Right atrium auricular region (tissue), 2 donors: Measurements from ENCODE around the gene PLCL1. TPM values are rescaled to one million over a fixed set of nuclear protein-coding genes. Genes with fewer than 3 reads are reported as not detected.
A peak's percentile ranks its signal among the peaks of the same experiment; 100 is the strongest.

Experiments
- DNase-seq: peaks from one replicate; pipeline ENCODE4 v3.0.0-alpha.2; 2019; ENCODE audit warnings: low spot score
- H3K27ac ChIP-seq, 2 donors: fragments of 200-600 bp; sonication (generic); 1 replicate in 1 of 2; 2 replicates in 1 of 2; pipeline ENCODE4 v1.5.1; 2016 to 2019
- H3K27me3 ChIP-seq, 2 donors: fragments of 200-600 bp; sonication (generic); one replicate each; pipeline versions ENCODE4 v1.5.1 to v1.6.0; 2017 to 2019
- H3K36me3 ChIP-seq: fragments of 200-600 bp; sonication (generic); one replicate; pipeline ENCODE4 v1.5.1; 2016
- H3K4me1 ChIP-seq, 2 donors: fragments of 200-600 bp; sonication (generic); one replicate each; pipeline versions ENCODE4 v1.5.1 to v1.6.0; 2017 to 2019
- H3K4me3 ChIP-seq, 2 donors: fragments of 200-600 bp; sonication (generic); 1 replicate in 1 of 2; 2 replicates in 1 of 2; pipeline ENCODE4 v1.5.1; 2017 to 2019; ENCODE audit warnings: mild to moderate bottlenecking in 1 of 2, moderate library complexity in 1 of 2
- H3K9me3 ChIP-seq, 2 donors: fragments of 200-600 bp; sonication (generic); one replicate each; pipeline ENCODE4 v1.5.1; 2019
- total RNA-seq, 2 donors: library from RNA; depleted of rRNA; stranded (reverse); fragments of >200 nt; gene quantifications; one replicate each; pipeline ENCODE4 v1.1.0, GENCODE V29; 2016
- TF ChIP-seq, protein P1 (sequence below), 2 donors: fragments of 200-600 bp; sonication (generic); IDR thresholded peaks; one replicate each; pipeline ENCODE4 v1.5.1; 2019; ENCODE audit warnings: antibody characterized with exemption in 2 of 2

Gene PLCL1
- total RNA-seq, 2 donors from 2014 or later: 26.8 to 32.0 TPM

DNA sequence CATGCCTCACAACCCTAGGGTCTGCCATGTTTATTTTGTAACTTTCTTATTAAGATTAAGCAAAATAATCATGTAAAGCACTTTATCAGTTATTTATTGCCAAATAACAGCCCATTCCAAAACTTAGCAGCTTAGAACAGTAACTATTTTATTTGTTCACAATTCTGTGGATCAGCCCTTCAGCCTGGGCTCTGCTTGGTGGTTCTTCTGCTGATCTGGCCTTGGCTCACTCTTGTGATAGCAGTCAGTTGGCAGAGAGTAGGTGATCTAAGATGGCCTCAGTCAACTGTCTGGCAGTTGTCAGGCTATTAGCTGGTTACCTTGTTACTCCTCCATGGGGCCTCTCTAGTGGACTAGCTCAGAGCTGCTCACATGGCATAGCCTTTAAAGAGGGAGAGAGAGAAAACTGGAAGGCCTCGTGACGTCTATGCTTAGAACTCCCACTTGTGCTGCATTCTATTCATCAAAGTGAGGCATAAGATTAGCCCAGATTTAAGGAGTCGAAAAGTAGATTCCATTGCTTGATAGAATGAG lies 54.3 kb downstream of the PLCL1 start:
- H3K36me3 ChIP-seq: no peaks in the 10 kb centered on the region
- H3K4me3 ChIP-seq: no peak overlapping the region
- H3K27me3 ChIP-seq: no peaks in the 10 kb centered on the region
- TF ChIP-seq, protein P1, sequence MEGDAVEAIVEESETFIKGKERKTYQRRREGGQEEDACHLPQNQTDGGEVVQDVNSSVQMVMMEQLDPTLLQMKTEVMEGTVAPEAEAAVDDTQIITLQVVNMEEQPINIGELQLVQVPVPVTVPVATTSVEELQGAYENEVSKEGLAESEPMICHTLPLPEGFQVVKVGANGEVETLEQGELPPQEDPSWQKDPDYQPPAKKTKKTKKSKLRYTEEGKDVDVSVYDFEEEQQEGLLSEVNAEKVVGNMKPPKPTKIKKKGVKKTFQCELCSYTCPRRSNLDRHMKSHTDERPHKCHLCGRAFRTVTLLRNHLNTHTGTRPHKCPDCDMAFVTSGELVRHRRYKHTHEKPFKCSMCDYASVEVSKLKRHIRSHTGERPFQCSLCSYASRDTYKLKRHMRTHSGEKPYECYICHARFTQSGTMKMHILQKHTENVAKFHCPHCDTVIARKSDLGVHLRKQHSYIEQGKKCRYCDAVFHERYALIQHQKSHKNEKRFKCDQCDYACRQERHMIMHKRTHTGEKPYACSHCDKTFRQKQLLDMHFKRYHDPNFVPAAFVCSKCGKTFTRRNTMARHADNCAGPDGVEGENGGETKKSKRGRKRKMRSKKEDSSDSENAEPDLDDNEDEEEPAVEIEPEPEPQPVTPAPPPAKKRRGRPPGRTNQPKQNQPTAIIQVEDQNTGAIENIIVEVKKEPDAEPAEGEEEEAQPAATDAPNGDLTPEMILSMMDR (IDR thresholded peaks at IDR 0.05): no peak
- H3K9me3 ChIP-seq: peaks cover 0 to 6% of the 10 kb centered on the region in 2 donors
- H3K27ac ChIP-seq: no peak overlapping the region
- DNase-seq: no peak
- peaks cover 0 to 5% of the 10 kb centered on the region in 2 donors for H3K4me1 ChIP-seq

DNA sequence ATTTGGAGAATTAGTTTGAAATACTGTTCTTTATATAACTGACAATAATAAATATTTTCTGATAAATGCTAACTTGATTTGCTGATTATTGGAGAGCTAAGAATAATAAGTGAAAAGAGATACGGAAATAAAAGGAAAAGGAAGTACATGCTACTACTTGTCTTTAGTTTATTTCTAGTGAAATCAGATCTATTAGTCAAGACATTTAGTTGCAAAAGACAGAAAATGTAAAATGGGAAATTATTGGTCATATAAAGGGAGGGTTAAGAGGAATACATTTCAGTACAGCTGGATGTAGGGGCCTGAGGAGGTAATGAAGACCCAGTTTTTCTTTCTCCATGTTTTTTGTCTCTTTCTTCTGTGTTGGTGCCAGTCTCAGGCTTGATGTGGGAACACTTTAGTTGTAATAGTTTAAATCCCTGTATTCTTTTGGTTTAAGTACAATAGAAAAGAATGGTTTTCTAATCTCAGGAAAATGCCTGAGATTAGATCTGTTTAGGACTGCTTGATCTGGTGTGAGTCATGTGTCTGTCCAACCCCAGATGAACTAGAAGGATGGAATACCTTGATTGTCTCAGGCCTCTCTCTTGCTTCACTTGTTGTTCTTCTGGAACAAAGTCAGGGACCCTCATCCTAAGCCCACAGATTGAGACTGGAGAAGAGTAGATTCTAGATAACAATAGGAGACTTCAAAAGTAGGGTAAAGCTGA lies 58.0 kb downstream of the PLCL1 start:
- TF ChIP-seq, protein P1 (IDR thresholded peaks at IDR 0.05): no peak
- no peak for DNase-seq
- Histone ChIP-seq H3K36me3 (no peaks in the 10 kb centered on the region), H3K9me3 (peaks cover 0 to 6% of the 10 kb centered on the region in 2 donors), H3K27ac (no peak overlapping the region), H3K27me3 (no peaks in the 10 kb centered on the region), H3K4me3 (no peak overlapping the region), H3K4me1 (peaks cover 0 to 11% of the 10 kb centered on the region in 2 donors)

DNA sequence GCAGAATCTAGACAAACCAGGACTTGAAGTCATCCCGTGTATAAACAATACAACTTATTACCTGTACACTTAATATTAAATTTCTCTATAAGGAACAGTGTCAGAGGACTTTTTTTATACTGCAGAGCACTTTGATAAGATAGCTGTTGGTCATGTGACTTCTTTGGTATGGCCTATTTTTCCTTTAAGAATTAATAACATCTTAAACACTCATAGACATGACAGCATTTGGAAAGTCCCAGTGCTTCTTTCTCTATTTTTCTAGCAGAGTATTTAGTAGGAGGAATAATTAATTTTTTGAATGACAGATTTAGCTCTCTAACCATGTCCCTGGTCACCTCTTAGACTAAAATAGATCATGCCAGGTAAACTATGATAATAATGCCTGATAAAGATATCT lies 59.4 kb downstream of the PLCL1 start:
- H3K4me3 ChIP-seq: no peak overlapping the region
- H3K4me1 ChIP-seq: peaks cover 0 to 21% of the 10 kb centered on the region in 2 donors
- no peaks in the 10 kb centered on the region for H3K36me3 ChIP-seq
- peaks cover 0 to 3% of the 10 kb centered on the region in 2 donors for H3K9me3 ChIP-seq
- H3K27ac ChIP-seq: no peak overlapping the region
- no peak for DNase-seq
- TF ChIP-seq, protein P1 (IDR thresholded peaks at IDR 0.05): no peak
- H3K27me3 ChIP-seq: no peaks in the 10 kb centered on the region

DNA sequence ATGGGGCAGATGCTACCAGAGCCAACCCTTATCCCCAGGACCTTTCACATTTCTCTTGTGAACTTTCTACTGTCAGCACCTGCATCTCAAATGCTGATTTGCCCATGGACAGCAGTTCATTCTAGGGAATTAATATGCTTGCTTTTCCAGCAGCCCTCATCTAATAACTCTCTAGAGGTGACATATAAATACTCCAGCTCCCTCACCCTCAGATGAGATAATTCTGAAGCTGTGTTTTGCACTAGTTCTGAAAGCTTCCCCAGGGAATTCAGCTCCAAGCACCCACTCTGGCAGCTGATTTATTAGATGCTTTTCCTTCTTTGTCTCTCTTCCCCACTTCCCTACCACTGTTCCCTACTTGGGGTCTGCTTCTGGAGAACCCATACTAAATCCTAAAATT lies 62.1 kb downstream of the PLCL1 start:
- Histone ChIP-seq H3K36me3 (no peaks in the 10 kb centered on the region), H3K4me3 (no peak overlapping the region), H3K9me3 (no peaks in the 10 kb centered on the region), H3K4me1 (peaks cover 0 to 28% of the 10 kb centered on the region in 2 donors), H3K27ac (no peak overlapping the region), H3K27me3 (no peaks in the 10 kb centered on the region)
- DNase-seq: no peak
- TF ChIP-seq, protein P1 (IDR thresholded peaks at IDR 0.05): no peak

DNA sequence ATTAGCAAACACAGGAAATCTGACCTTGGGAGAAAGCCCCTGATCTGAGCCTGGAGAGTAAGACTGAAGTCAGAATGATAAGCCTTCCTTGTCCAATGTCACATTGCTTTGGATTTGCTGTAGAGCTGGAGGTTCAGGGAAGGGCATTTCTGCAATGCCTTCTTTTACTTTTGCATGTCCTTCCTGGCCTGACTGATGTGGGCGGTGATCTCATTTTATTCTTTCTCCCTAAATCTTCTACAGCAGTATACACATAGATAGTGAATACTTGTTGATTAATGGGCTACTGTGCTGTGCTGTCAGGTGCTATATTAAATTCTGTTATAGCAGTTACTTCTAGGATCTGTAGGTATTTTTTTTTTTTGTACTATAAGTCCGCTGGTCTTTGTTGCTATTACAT lies 62.6 kb downstream of the PLCL1 start:
- TF ChIP-seq, protein P1 (IDR thresholded peaks at IDR 0.05): no peak
- no peak for DNase-seq
- Histone ChIP-seq H3K27ac (peak overlapping the region in 1 of 2 donors; percentile 21), H3K4me1 (peaks cover 0 to 34% of the 10 kb centered on the region in 2 donors), H3K9me3 (no peaks in the 10 kb centered on the region), H3K4me3 (no peak overlapping the region), H3K36me3 (no peaks in the 10 kb centered on the region), H3K27me3 (no peaks in the 10 kb centered on the region)
